Activated naive CD4-positive, alpha-beta T cell treated with Interleukin-2 at 50 U/mL for 16 hours (primary cell): ENCODE results near the gene KRT85.

ENCODE experiments used
- DNase-seq: peaks from one replicate; pipeline ENCODE4 v3.0.0-alpha.2; 2020

The KRT85 gene

DNA sequence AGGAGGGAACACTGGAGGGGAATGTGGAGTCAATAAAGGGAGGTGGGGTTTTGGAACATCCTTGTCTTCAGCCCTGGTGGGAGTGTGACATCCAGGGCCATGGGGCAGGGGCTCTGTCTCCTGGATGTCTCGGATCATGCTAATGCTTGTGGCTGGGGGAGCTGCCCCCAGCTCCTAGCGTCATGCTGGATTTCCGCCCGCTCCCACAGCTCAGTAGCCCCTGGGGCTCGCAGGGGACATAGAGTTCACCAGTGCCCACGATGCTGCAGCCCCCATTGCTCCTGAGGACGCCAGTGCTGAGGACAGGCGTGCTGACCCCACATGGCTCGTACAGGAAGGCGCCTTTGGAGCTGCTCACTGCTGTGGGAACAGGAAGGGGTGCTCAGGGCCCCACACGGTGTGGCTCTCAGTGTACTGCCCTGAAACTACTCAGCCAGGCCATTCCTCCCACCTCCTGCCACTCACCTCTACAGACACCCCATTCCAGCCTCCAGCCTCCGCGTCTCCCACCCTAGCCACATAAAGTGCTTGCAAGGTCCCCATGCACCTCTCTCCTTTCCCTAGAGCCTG is 27.6 kb upstream of the KRT85 start:
- DNase-seq: no peak

DNA sequence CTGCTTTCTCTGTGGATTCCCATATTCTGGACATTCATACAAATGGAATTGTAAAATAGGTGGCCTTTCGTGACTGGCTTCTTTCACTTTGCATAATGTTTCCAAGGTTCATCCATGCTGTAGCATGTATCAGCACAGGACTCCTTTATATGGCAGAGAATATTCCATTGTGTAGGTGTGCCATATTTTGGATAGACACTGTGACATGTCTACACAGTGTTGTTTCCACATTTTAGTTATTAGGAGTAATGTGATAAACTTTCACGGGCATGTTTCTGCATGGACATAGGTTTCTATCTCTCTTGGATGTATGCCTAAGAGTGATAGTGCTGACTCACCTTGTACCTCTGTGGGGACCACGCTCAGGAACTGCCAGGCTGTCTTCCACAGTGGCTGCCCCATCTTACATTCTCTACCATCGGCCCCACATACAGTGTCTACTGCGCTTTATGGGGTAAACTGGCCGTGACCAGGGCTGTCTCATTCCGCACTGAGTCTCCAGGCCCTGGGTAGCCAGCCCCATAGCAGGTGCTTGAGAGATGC is 25.3 kb upstream of the KRT85 start:
- no peak for DNase-seq

DNA sequence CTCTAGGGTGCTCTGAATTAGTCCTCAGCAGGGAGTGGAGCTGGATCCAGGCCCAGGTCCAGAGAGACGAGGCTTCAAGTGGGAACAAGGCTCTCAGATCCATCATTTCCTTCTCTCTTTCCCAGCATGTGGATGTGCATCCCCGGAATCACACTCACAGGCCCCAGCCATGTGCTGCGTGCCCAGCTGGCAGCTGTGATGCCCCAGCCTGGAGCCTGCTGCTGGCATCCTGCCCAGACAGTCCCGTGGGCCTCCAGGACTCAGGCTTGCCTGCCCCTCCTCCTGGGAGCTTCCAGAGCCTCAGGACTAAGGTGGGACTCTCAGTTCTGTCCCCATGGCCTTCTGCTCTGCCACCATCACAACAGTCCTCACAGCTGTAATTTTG is 24.3 kb upstream of the KRT85 start:
- no peak for DNase-seq

DNA sequence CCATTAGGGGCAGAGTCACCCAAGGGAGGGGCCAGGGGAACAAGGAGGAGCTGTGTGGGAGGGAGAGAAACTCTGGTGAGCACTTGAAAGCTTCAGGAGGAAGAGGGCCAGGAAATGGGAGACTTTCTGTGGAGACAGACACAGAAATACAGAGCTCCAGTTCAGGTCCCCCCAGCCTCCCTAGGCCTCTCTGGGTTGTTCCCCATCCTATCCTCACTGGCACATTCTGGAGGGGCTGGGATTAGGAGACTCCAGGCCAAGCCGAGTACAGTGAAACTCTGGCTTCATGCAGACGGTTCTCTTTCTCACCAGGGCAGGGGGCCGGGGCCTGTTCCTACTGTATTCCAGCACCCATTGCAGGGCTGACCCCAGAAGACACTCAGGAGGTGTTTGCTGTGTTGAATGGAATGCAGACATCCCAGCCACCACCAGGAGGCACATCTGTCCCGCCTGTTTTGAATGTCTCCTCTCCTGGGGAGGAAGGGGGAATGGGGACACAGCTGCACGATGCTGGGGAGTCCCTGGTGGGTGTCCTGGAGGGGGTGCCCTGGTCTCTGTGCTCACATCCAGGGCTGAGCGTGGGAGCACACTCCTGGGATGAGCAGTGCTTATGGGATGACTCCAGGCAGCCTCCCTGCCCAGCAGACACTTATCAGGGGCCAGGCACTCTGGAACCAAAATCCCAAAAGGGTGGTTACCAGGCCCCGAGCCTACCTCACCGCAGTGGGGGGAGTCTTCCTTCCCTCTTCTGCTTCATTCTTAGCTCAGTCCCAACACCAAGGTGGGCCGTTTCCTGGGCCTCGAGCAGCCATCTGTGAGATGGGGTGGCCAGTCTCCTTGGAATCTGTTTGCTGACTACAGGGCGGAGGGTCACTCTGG is 23.7 kb upstream of the KRT85 start:
- DNase-seq: no peak

DNA sequence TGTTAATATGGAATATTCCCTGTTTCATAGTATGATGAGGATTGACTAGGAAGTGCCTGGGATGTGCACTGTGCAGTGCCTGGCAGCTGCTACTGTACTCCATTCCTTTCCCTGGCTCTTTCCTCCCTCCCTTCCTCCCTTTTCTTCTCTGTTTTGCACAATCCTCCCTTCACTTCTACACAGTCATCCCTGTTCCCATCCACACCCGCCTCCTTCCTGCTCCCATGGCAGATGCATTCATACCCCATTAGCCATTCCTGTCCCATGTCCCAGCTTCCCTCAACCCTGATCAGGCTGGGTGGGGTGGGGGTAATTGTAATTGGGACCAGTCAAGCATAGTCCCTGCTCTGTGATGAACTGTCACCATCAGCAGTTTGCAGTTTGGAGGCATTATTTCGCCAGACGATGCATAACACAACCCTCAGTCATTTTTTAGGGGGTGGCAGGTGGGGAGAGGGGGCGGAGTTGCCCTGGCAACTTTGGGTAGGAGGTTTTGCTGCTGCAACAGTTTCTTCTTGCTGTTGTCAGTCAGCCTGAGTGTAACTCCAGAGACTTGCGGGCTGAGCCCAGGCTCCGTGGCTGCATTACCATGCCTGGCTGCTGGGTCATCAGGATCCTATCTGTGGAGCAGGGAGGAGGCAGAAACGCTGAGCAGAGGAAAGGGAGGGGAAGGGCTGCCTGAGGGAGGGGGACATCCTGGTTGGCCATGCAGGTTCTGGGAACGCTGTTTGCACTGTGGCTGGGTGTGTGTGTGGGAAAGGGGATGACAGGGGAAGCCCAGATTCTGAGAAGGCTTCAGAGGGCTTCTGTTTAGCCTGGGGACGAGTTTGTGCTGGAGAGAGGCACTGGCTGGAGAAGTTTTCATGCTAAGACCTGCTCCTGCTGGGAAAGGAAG is 22.3 kb upstream of the KRT85 start:
- no peak for DNase-seq

DNA sequence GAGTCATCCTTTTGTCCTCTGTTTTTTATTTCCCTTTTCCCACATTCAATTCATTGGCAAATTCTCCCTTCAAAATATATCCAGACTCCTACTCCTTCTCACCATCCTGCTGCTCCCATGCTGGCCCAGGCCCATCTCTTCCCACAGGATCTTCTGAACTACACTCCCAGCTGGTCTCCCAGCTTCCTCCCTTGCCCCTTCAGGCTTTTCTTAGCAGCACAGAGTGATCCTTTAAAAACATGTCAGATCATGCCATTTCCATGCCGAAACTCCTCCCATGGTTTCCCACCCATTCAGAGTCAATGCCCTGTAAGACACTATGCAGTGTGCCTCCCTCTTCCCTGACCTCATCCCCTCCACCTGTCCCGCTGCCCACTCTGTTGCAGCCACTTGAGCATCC is 20.6 kb upstream of the KRT85 start:
- DNase-seq: no peak

DNA sequence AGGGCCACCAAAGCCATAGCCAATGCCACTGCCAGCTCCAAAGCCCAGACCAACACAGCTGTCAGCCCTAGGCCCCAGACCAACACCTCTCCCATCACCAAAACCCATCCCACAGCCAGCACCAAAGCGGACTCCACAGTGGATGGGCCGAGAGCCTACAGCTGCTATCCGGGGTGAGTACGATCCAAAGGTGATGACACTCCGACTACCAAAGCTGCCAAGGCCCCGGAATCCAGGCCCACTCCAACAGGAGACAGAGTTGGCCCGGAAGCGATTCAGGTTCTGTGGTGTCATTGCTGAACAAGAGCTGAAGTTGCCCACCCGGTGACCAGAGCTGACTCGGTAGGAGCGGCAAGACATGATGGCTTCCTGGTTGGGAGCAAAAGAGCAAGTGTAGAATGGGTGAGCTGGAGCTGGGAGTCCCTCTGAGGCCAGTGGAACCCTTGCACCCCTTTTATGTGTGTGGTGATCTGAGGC is 18.0 kb upstream of the KRT85 start, which contains the start of gene KRT84:
Gene KRT84 (minus strand): TSS at position 427 of the 477 bp plus-strand sequence. CDS start 67 bp downstream, at position 360.
- DNase-seq: no peak

DNA sequence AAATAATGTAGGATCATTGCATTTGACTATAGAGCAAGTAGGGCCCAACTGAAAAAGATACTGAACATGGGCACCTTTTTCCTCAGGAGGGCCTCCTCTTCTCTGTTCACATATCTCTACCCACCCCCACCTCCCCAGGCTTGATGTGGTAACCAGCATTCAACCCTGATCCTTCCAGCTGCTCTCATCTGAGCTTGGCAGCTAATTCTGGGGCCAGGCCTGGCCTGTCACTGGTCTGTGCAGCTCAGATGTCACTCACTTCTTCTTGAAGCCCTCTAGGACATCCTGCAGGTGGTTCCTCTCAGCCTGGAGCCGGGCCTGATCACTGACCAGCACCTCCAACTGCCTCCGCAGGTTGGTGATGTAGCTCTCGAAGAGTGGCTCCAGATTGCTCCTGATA is 16.1 kb upstream of the KRT85 start:
- no peak for DNase-seq

DNA sequence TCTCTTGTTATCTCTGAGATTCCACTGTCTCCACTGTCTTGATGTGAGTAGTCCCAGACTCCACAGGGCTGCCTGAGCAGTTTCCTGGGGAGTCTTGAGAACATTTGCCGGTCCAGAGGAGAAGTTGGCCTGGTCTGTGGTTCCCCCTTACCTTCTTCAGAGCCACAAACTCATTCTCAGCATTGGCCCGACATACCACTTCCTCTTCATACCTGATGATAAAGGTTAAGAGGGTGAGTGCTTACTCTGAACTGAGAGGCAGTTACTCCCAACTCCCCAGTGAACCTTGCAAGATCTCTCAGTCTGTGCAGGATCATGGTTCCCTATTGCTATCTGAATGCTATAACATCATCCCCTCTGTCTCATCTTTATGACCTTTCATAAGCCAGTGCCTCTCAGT is 15.6 kb upstream of the KRT85 start:
- DNase-seq: no peak

DNA sequence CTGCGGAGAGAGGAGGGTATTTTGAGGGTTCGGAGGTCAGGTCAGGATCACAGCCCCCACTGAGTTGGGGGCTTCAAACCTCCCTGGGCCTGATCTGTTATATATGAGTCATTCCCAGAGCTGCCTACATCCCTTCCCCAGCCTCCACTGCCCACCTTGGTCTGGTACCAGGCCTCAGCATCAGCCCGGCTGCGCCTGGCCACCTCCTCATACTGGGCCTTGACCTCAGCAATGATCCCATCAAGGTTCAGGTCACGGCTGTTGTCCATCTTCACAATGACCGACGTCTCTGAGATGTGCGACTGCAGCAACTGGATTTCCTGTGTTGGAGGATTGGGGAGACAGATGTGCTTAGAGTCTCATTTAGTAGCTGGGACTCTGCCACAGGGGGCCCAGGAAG is 13.9 kb upstream of the KRT85 start:
- no peak for DNase-seq

DNA sequence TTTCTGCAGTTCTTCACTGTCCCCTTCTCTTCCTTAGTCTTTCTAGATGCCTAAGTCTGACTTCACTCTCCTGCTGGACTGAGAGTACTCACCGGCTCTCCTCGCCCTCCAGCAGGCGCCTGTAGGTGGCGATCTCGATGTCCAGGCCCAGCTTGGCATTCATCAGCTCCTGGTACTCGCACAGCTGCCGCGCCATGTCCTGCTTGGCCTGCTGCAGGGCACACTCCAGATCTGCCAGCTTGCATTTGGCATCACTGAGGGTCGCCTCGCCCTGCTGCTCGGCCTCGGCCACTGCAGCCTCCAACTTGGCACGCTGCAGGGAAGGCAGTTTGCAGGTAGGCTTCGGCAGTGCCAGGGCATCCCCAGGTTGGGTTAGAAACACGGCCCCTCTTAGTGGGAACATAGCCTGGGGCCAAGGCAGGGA is 13.0 kb upstream of the KRT85 start:
- DNase-seq: no peak

DNA sequence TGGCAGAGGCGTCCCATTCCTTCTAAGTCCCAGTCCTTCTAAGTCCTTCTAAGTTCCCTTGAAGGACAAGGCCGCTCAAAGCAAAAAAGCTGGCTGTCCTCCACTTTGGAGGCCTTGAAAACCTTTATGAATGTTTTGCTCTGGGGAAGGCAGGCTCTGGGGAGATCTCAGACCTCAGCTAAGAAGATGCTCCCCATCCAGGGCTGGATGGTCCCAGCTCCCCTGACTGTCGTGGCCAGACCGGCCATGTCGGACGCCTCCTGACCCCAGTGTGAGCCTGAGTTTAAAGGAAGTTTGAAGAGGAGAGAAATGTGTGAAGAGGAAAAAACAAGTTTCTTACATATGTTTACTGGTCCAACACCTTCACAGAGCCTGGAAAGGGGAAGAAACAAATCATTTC is 12.3 kb upstream of the KRT85 start:
- DNase-seq: no peak

DNA sequence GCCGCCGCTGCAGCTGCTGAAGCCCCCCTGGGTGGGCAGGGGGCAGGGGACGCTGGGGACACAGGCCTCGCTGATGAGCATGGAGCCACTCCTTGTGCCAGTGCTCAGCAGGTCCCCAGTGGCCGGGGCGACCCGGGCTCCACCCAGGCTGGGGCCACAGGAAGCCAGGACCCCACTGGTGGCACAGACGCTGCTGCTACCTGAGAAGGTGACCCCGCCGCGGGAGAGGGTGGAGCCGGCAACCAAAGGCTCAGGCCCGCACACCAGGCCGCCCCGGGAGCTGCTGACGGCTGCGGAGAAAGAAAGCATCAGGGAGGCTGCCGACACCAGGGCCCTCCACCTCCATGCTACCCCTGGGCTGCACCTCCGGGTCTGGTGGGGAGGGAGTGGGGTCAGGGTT is 10.8 kb upstream of the KRT85 start:
- DNase-seq: no peak

DNA sequence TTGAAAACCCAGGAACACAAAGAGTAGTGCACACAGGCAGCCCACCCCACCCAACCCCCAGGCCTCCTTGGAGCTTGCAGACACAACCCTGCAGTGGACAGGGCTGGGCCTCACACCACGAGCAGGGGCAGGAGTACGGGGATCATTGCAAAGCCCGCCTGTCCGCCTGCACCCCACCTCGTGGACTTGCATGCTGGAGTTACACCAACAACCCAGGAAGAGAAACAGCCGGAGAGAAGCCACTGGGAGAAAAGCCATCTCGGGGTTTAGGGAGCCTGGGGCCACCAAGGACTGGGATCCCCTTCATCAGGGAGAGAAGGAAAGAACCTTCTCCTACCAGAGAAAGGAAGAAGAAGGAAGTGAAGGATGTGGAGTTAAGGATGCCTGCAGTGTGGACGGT is 10.0 kb upstream of the KRT85 start:
- no peak for DNase-seq

DNA sequence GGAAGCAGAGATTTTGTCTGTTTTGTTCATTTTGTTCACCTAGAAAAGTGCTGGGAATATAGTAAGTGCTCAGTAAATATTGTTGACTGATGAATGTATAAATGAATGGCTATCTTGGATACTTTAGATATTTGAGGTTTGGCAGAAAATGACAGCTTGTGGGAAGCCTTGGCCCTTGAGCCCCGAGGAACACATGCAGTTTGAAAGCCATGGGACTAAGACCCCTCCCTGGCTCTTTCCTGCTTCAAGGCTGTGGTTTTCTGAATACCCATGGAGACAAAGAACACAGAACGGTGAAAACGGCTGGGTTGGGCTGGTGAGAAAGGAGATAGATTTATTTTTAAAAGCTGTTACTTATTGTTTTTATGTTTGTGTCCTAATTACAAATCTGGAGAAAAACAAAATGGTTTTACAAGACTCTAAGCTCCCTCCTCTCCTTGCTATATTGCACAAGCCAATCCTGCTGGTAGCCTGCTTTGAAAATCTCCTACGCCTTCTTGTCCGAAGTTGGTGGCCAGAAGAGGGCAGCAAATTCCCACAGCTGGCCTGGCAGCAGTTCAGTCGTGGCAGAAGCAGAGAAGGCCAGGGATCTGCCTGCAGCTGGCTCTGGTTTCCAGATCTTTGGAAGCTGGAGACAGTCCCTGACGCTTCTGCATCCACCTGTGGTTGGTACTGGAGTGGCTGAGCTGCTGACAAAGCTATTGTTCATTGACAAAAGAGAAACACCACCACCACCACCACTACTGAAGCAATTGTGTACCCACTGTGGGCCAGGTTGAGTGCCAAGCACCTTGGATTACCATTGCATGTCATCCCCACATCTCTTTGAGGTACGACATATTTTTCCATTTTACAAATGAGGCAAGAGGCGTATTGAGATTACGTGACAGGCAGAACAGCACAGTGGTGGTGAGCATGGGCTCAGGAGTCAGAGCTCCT is 5.2 kb upstream of the KRT85 start:
- peak; percentile 46 for DNase-seq

DNA sequence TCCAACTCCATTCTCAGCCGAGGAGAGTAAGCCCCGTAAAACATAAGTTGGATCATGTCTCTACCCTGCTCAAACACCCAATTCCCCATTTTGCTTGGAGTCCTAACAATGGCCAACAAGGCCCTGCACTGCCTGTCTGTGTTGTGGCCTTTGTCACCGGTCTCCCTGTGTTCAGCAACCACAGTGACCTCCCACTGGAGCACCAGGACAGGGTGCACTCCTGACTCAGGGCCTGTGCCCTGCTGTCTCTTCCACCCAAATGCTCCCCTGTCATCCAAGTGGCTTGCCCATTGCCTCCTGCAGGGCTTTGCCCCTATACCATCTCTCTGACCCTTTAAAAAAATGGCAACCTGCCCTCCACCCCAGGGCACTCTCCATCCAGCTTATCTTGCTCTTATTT is 4.4 kb upstream of the KRT85 start:
- DNase-seq: no peak

DNA sequence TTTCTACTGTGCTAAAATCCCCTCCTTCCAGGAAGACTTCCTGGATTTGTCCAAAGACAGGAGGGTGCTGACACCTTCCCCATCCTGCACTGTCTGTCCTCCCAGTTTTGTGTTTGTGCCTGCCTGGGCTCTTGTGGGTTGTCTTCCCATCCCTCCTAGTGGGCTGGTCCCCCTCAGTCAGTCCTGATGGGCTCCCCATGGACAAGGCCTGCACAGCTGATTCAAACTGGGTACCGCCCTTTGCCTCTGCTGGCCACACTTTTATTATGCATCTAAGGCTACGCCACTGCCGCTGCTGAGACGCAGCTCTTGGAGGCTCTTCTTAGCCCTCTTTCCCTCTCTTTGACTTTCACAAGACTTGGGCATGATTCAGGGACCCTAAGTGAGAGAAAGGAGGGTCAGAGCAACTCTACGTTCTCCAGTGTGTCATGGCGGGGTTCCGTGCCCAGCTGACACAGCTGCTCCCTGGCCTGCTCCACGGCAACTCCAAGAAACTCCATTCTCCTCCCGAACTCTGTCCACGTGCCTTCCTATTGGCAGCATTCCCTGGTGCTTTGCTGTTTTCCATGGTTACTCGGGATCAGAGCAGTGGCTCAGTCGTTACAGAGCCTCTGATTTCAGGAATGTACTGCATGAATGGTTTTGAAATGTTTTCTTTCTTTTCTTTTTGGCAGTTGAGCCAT is 3.8 kb upstream of the KRT85 start:
- DNase-seq: no peak

DNA sequence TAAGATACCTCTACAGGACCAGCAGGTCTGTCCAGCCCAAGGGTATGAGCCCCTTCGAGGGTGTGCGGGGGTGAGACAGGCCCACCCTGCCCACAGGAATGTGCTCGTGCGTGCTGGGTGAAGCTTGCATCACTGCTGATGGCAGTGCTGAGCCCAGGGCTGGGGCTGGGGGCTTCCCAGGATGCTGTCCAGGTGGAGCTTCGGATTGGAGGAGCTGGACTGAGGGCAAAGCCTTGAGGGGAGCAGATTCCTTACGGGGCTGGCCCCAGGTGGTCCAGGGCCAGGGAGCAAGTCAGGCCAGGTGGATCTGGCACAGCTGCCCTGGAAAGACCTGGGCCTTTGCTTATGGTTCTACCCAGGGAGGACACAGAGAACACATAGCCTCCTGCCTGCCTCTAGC is 2.5 kb upstream of the KRT85 start:
- DNase-seq: no peak

DNA sequence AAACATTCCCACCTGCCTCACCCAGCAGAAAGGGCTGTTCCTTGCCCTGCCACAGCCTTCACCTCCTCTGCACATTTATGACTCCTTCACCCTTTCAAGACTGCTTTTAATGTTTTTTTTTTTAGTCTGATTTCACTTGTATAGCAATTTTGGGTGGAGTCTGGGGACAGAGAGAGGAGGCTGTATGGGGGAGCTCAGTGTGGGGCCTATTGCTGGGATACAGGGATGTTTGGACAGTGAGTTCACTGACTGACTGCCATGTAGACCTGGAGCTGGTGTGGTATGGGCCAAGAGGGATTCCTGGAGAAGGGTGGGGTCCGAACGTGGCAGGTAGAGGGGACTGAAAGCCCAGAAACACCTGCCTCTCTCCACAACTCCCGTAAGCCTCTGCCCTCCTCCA is 1.9 kb upstream of the KRT85 start:
- no peak for DNase-seq

DNA sequence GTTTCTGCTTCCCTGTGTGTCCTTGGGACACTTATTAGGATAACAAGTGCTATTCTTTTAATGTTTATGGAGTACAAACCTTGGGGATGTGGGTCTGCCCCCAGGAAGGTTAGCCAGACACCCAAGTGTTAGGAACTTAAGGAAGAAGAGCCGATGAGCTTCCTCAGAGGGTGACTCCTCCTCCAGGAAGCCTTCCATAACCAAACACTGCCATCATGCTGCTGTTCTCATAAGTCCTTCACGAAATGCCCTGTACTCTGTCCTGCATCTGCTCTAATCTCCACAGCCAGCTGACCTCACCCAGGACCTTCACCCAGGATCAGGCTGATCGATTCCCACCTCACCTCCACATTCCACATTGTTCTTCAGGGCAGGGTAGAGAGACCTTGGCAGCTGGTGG is 1.2 kb upstream of the KRT85 start:
- DNase-seq: no peak

DNA sequence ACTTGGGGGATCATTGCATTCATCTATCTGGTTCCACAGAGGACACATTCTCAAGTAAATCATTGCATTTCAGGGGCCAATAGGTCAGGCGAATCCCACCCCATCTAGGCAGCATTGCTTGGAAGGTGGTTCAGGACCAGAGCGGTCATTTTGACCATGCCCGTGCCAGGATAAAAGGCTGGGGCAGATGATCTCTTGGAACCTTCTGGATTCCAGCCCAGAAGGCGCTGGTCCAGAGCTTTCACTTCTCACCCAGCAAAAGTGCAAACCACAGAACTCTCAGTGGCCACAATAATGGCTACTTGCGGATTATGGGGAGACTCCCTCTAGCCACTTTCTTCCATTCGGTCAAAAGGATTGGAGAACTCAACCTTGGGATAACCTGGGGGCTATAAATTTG is 595 bp upstream of the KRT85 start:
- no peak for DNase-seq
